Measurements from ENCODE around the gene ROR1. TPM values are rescaled to one million over a fixed set of nuclear protein-coding genes. Genes with fewer than 3 reads are reported as not detected.

The ROR1 gene
- total RNA-seq, 4 donors from 2014 or later = 5.1 to 7.3 (median 6.5) TPM

DNA sequence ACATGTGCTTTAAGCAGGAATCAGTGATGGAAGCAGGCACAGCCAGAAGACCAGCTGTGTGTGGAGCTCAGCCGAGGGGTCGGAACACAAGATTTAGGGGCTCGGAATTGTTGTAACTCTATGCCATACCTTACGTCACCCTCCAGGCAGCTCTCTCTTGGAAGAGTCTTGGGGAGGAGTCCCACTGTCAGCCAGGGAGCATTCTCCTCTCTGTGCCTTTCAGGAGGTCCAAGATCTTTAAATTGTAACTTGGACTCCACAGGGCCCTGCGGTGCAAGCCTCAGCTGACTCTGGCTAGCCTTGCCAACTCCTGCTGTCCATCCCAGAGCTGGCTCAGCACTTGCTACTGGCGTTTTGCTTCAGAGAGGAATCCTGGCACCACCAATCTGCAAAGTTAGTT lies 26.4 kb upstream of the ROR1 start:
- Histone ChIP-seq H3K4me1 (no peaks in the 10 kb centered on the region), H3K9me3 (no peaks in the 10 kb centered on the region), H3K27ac (replicated peaks in 1 of 4) (no peak overlapping the region), H3K27me3 (no peaks in the 10 kb centered on the region), H3K4me3 (no peak overlapping the region), H3K36me3 (no peaks in the 10 kb centered on the region)
- no peak for TF ChIP-seq POLR2AphosphoS5 (IDR thresholded peaks at IDR 0.05)
- TF ChIP-seq EP300 (IDR thresholded peaks at IDR 0.05) = no peak
- TF ChIP-seq, protein P1, sequence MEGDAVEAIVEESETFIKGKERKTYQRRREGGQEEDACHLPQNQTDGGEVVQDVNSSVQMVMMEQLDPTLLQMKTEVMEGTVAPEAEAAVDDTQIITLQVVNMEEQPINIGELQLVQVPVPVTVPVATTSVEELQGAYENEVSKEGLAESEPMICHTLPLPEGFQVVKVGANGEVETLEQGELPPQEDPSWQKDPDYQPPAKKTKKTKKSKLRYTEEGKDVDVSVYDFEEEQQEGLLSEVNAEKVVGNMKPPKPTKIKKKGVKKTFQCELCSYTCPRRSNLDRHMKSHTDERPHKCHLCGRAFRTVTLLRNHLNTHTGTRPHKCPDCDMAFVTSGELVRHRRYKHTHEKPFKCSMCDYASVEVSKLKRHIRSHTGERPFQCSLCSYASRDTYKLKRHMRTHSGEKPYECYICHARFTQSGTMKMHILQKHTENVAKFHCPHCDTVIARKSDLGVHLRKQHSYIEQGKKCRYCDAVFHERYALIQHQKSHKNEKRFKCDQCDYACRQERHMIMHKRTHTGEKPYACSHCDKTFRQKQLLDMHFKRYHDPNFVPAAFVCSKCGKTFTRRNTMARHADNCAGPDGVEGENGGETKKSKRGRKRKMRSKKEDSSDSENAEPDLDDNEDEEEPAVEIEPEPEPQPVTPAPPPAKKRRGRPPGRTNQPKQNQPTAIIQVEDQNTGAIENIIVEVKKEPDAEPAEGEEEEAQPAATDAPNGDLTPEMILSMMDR (IDR thresholded peaks at IDR 0.05) = no peak
- no peak for TF ChIP-seq POLR2A (IDR thresholded peaks at IDR 0.05; ENCODE audit: low read depth)
- DNase-seq (ENCODE audit: extremely low spot score) = no peak
- WGBS = 58% methylated on average over 6 of the region's 6 CpGs
- intact Hi-C loops (cut with DNase I) = no loop called here

DNA sequence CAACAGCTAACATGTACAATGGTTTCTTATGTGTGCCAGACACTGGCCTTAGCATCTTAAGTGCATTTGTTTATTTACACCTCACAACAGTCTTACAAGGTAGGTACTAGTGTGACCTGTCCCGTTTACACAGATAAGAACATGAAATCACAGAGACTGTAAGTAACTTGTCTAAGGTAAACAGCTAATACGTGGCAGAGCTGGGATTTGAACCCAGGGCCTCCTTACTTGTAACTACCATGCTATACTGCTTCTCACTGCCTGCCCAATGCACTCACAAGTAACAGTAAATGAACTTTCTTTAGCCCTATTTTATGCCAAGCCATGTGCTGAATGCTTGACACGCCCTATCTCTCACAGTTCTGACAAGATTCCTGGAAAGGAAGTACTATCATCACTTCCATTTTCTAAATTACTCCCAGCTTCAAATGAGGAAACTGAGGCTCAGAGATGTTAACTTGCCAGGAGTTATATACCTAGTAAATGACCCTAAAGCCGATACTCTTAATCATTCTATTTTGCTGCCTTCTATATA lies 25.7 kb upstream of the ROR1 start:
- intact Hi-C loops (cut with DNase I) = no loop called here
- no peak for DNase-seq (ENCODE audit: extremely low spot score)
- TF ChIP-seq, protein P1 (IDR thresholded peaks at IDR 0.05) = no peak
- TF ChIP-seq EP300 (IDR thresholded peaks at IDR 0.05) (no peak), POLR2A (IDR thresholded peaks at IDR 0.05; ENCODE audit: low read depth) (no peak), POLR2AphosphoS5 (IDR thresholded peaks at IDR 0.05) (no peak)
- no peaks in the 10 kb centered on the region for H3K4me1 ChIP-seq
- H3K27me3 ChIP-seq = no peaks in the 10 kb centered on the region
- no peaks in the 10 kb centered on the region for H3K9me3 ChIP-seq
- H3K36me3 ChIP-seq = no peaks in the 10 kb centered on the region
- H3K27ac ChIP-seq (replicated peaks in 1 of 4) = no peak overlapping the region
- 84% methylated on average over 4 of the region's 4 CpGs for WGBS
- H3K4me3 ChIP-seq = no peak overlapping the region

DNA sequence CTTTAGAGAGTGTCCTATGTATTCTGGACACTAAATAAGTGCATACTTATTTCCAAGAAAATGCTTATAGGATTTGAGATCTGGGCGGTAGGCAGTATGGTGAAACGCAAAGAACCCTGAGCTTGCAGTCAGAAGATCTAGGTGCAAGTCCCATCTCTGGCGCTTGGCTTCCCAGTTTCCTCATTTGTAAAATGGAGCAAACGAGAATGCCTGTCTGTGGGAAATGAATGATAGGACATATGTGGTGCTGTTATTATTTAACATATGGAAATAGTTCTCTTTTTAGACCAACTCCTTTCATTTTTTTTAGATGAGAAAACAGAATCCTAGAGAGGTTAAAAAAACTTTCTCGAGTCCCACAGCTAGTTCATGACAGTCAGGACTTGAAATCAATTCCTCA lies 25.2 kb upstream of the ROR1 start:
- 94% methylated on average over 5 of the region's 5 CpGs for WGBS
- Histone ChIP-seq H3K4me1 (no peaks in the 10 kb centered on the region), H3K36me3 (no peaks in the 10 kb centered on the region), H3K27me3 (no peaks in the 10 kb centered on the region), H3K9me3 (no peaks in the 10 kb centered on the region), H3K4me3 (no peak overlapping the region), H3K27ac (replicated peaks in 1 of 4) (no peak overlapping the region)
- TF ChIP-seq EP300 (IDR thresholded peaks at IDR 0.05) (no peak), POLR2A (IDR thresholded peaks at IDR 0.05; ENCODE audit: low read depth) (no peak), POLR2AphosphoS5 (IDR thresholded peaks at IDR 0.05) (no peak)
- no peak for DNase-seq (ENCODE audit: extremely low spot score)
- intact Hi-C loops (cut with DNase I) = no loop called here

DNA sequence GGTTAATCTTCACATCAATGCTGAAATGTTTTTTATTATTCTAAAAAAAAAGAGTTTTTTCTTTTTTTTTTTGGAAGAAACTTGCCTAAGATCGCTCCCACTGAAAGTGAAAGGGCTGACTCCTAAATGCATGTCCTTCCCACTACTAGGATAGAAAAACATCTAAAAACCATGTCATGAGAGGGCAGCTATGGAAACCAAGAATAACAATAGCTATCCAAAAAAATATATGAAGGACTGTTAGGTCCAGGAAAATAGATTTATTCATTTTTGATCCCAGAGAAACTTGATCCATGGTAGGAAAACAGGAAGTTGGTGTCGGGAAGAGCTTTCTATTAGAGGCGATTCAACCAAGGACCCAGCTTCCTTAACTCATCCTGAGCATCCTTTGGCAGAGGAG lies 23.1 kb upstream of the ROR1 start:
- H3K4me3 ChIP-seq = no peak overlapping the region

DNA sequence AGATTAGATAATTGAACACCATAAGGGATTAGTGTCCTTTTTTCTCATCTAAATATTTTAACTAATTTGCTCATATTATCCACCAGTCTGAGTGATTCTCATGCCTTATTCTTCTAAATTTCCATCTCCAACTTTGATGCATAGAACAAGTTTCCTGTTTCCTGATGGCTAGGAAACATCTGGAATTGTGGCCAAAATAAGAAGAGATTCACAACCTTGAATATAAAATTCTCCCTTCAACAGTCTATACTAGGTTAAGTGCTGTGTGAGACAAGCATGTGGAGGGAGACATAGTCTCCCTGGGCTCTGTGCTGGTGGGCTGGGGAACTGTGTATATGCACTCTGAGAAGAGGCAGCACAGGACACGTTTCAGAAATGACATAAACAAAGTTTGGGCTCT lies 21.6 kb upstream of the ROR1 start:
- H3K4me1 ChIP-seq = no peaks in the 10 kb centered on the region
- DNase-seq (ENCODE audit: extremely low spot score) = no peak
- H3K27ac ChIP-seq (replicated peaks in 1 of 4) = no peak overlapping the region
- TF ChIP-seq EP300 (IDR thresholded peaks at IDR 0.05) (no peak), POLR2AphosphoS5 (IDR thresholded peaks at IDR 0.05) (no peak), POLR2A (IDR thresholded peaks at IDR 0.05; ENCODE audit: low read depth) (no peak)
- TF ChIP-seq, protein P1 (IDR thresholded peaks at IDR 0.05) = no peak
- 33% methylated on average over 1 of the region's 1 CpG for WGBS
- H3K36me3 ChIP-seq = no peaks in the 10 kb centered on the region
- no peaks in the 10 kb centered on the region for H3K9me3 ChIP-seq
- no peaks in the 10 kb centered on the region for H3K27me3 ChIP-seq
- H3K4me3 ChIP-seq = no peak overlapping the region
- intact Hi-C loops (cut with DNase I) = no loop called here

More for the DNA sequence above, 23.1 kb upstream of the ROR1 start:
- Histone ChIP-seq H3K9me3 (no peaks in the 10 kb centered on the region), H3K4me1 (no peaks in the 10 kb centered on the region), H3K36me3 (no peaks in the 10 kb centered on the region), H3K27ac (replicated peaks in 1 of 4) (no peak overlapping the region), H3K27me3 (no peaks in the 10 kb centered on the region)
- TF ChIP-seq POLR2AphosphoS5 (IDR thresholded peaks at IDR 0.05) (no peak), POLR2A (IDR thresholded peaks at IDR 0.05; ENCODE audit: low read depth) (no peak)
- DNase-seq (ENCODE audit: extremely low spot score) = no peak
- 84% methylated on average over 3 of the region's 3 CpGs for WGBS
- intact Hi-C loops (cut with DNase I) = no loop called here

DNA sequence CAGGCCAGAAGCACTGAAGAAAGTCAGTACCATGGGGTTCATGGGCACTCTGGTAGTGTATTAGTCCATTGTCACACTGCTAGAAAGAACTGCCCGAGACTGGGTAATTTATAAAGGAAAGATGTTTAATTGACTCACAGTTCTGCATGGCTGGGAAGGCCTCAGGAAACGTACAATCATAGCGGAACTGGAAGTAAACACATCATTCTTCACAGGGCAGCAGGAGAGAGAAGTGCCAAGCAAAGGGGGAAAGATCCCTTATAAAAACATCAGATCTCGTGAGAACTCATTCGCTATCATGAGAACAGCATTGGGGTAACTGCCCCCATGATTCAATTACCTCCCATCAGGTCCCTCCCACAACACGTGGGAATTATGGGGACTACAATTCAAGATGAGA lies 20.2 kb upstream of the ROR1 start:
- Histone ChIP-seq H3K27ac (replicated peaks in 1 of 4) (no peak overlapping the region), H3K9me3 (no peaks in the 10 kb centered on the region), H3K4me1 (no peaks in the 10 kb centered on the region), H3K4me3 (no peak overlapping the region), H3K36me3 (no peaks in the 10 kb centered on the region), H3K27me3 (no peaks in the 10 kb centered on the region)
- intact Hi-C loops (cut with DNase I) = no loop called here
- WGBS = 63% methylated on average over 6 of the region's 6 CpGs
- TF ChIP-seq EP300 (IDR thresholded peaks at IDR 0.05) (no peak), POLR2AphosphoS5 (IDR thresholded peaks at IDR 0.05) (no peak), POLR2A (IDR thresholded peaks at IDR 0.05; ENCODE audit: low read depth) (no peak)
- TF ChIP-seq, protein P1 (IDR thresholded peaks at IDR 0.05) = no peak
- DNase-seq (ENCODE audit: extremely low spot score) = no peak
